ENCODE data around the gene TTC7B.

TTC7B gene

GRCh38 chr14:90643982-90644670, 172.1 kb downstream of the TTC7B start:
- DNase-seq: no peak

GRCh38 chr14:90642244-90642717, 173.9 kb downstream of the TTC7B start:
- no peak for DNase-seq

GRCh38 chr14:90641615-90642243, 174.5 kb downstream of the TTC7B start:
- DNase-seq: no peak

GRCh38 chr14:90641168-90641567, 175.1 kb downstream of the TTC7B start:
- DNase-seq: no peak

GRCh38 chr14:90639641-90640040, 176.6 kb downstream of the TTC7B start:
- peak in 2 of 4 experiments; percentile 41 to 49 for DNase-seq

- DNase-seq: peak; percentile 48 to 73 (median 60)
These were observed 183.4 kb downstream of the TTC7B start for GRCh38 chr14:90632871-90633270.

GRCh38 chr14:90632451-90632850, 183.8 kb downstream of the TTC7B start:
- no peak for DNase-seq

- peak; percentile 81 to 95 (median 89) for DNase-seq
These were observed 185.9 kb downstream of the TTC7B start for GRCh38 chr14:90630171-90630806.

GRCh38 chr14:90629471-90629870, 186.8 kb downstream of the TTC7B start:
- no peak for DNase-seq

- DNase-seq: no peak
These were observed 187.4 kb downstream of the TTC7B start for GRCh38 chr14:90628825-90629224.

- no peak for DNase-seq
These were observed 188.8 kb downstream of the TTC7B start for GRCh38 chr14:90627478-90627877.

GRCh38 chr14:90626550-90626949, 189.7 kb downstream of the TTC7B start:
- no peak for DNase-seq

GRCh38 chr14:90625445-90625844, 190.8 kb downstream of the TTC7B start:
- no peak for DNase-seq

GRCh38 chr14:90624732-90625400, 191.4 kb downstream of the TTC7B start:
- no peak for DNase-seq

- DNase-seq: peak; percentile 77 to 90 (median 90)
These were observed 192.0 kb downstream of the TTC7B start for GRCh38 chr14:90624227-90624626.

GRCh38 chr14:90621201-90621600, 195.0 kb downstream of the TTC7B start:
- DNase-seq: no peak

GRCh38 chr14:90620568-90621077, 195.6 kb downstream of the TTC7B start:
- DNase-seq: no peak

GRCh38 chr14:90619911-90620310, 196.3 kb downstream of the TTC7B start:
- DNase-seq: no peak

GRCh38 chr14:90617961-90618360, 198.3 kb downstream of the TTC7B start:
- no peak for DNase-seq

- DNase-seq: peak in 3 of 4 experiments; percentile 33 to 39 (median 37)
These were observed 199.3 kb downstream of the TTC7B start for GRCh38 chr14:90616881-90617280.

GRCh38 chr14:90616313-90616712, 199.9 kb downstream of the TTC7B start:
- DNase-seq: no peak

- no peak for DNase-seq
These were observed 200.6 kb downstream of the TTC7B start for GRCh38 chr14:90615517-90616060.
